GM18907 (cell line): Measurements from ENCODE around the gene DLG2.
A peak's percentile ranks its signal among the peaks of the same experiment; 100 is the strongest.

Source experiments
- ATAC-seq: cut with Tn5 transposase; IDR thresholded peaks from one replicate; pipeline ENCODE4 v1.9.1; 2021; ENCODE audit warnings: mild to moderate bottlenecking, moderate library complexity; ENCODE audit not compliant: unreplicated experiment

The DLG2 gene

DNA sequence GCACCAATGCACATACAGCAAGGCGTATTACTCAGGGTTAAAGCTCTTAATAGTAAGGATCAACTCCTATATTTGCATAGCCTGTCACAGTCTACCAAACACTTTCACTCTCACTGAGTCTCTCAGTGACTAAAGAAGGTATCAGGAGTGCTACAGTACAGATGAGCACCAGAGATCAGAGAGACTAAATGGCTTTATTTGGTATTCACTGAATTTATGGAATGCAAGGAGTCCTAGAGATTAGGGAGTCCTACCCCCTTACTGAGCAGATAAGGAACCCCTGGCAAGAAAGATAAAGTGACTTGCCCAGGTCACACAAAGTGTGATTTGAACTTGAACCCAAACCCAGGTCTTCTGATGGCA is 1944.6 kb downstream of the DLG2 start:
- ATAC-seq: peak; percentile 98

DNA sequence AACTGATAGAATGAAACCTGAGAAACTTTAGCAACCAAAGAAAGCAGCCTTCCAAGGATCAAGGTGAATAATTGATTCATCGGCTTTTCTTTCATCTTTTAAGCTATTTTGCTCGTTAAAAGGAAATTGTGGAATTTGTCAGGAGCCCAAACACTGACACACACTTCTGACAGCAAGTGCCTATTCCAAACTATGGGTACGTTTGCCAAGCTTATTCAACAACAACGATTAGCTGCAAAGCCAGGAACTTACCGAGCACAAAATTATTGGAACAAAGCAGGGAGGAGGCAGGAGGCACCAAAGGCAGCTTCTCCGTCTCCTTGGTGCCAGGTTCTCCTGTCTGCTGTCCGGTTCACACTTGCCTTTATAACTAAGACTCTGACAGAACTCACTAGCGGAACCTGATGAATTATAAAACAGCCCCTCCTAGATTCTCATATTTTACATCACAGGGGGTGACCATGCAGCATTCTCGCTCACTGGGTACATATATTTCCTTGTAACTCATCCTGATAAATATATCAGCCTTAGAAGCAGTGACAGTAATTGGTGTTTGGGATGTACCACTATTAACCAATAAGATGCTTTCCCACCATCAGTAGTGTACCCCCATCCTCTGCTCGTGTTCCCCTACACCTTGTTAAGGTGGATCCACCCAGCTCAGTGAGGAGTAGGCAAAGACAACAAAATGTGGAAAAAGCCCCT is 1945.1 kb downstream of the DLG2 start:
- ATAC-seq: no peak

DNA sequence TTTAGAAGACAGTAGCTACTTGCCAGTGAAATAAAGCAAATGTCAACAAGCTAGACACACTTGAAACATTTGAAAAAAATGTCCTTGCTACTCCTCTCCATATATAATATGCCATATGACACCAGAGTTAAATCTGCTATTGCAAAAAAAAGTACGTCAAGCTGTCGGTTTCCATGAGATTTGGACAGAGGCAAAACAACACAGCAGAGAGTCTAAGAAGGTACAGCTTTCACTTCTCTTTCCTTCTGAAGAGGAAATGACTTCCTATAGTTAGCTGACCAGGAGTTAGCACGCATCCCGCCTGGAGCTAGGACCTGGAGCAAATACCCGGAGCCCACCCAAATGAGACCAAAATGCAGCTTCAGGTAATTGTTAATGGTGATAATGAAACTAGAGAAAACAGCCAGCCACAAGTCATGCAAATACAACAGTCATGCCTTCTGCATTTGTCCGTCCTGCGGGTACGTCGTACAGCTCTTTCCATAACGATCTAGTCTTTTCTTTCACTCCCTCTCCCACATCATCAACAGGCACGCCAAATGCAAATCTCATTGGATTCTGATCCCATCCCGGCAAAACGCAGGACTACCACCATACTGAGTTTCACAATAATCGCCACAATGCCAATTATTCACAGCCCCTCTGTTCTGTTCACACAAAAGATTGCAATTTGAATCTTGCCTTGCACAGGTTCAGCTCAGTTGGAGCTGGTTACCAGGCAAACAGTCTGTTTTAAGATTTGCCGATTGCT is 1945.9 kb downstream of the DLG2 start:
- peak; percentile 63 for ATAC-seq

DNA sequence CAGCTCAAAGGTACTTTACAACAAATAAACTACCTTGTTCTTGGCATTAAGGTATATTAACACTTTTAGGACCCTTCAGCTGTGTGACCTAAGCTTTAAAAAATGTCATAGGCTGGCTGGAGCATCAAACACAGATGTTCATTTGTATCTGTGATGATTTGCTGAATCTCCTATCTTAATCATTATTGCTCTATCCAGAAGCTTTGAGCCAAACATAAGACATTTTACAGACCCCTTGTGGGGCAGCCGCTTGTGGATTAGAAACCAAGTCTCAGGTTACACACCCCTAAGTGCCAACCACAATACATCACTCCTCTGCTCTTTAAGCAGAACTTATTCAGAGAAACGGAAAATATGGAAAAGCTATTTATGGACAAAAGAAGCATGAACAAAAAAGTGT is 1946.8 kb downstream of the DLG2 start:
- ATAC-seq: no peak

DNA sequence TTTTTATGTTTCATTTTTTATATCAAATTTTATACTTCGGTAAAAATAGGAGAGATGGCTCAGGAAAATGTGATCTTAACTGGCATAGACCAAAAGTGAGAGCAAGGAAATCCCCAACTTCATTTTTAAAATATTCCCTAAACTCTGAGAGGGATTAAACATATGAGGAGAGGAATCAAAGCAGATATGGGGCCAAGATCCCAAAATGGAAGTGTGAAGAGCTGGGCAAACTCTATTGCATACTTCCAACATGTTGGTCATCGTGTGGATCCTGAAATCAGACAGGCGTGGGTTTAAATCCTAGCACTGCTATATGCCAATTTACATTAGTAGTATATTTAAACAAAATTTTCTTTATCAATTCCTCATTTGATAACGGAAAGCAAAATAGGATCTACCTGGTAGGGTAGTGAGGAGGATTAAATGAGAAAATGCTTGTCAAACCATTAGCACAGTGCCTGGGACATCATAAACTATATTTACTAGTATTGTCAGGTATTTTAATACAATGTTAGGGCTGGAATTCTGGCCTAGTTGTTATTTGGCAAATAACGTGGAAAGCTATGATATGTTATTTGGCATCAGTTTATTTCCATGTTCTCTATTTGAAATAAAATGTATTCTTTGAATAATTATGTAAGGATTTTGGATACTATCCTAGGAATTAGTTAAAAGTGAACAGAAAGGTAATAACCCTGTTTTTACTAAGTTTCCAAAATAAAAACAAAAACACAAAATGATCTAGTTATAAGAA is 1948.1 kb downstream of the DLG2 start:
- ATAC-seq: no peak

DNA sequence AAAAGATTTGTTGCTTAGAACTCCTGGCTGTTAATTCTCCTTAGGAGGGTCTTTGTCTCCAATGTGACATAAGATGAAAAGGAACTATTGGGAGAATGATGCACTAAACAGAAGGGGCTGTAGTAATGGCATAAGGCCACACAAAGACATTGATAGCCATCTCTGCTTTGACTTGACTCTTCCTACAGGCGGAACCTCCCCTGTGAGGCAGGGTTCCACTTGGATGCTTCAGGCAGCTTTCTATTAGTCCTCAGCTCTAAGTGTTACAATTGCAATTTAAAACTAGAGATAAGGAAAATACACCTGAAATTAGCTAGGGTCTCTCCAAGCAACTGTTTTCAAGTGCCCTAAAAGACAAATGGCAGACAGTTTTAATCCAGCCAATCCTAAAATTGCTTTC is 1949.4 kb downstream of the DLG2 start:
- ATAC-seq: no peak

DNA sequence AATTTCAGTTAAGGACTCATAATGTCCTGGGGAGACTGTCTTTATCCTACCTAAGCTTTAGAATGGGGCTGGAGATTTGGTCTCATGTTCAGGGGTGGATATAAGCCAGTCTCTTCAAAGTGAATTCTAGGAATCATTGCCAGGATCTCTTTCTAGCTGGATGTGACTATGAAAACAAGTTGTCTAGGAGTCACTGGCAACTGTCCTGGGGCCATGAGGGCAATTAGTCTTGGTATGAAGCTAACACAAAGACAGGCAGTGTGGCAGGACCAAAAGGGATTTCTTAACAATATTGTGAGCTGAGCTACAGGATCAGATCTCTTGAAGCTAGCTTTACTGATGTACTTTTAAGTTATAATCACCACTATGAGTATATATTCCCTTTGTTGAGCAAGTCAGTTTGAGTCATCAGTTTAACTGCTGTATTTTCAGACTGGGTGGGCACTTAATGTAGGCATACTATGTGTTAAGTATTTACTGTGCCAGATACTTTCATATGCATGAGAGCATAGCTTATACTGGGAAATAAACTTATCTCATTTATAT is 1951.0 kb downstream of the DLG2 start:
- no peak for ATAC-seq

DNA sequence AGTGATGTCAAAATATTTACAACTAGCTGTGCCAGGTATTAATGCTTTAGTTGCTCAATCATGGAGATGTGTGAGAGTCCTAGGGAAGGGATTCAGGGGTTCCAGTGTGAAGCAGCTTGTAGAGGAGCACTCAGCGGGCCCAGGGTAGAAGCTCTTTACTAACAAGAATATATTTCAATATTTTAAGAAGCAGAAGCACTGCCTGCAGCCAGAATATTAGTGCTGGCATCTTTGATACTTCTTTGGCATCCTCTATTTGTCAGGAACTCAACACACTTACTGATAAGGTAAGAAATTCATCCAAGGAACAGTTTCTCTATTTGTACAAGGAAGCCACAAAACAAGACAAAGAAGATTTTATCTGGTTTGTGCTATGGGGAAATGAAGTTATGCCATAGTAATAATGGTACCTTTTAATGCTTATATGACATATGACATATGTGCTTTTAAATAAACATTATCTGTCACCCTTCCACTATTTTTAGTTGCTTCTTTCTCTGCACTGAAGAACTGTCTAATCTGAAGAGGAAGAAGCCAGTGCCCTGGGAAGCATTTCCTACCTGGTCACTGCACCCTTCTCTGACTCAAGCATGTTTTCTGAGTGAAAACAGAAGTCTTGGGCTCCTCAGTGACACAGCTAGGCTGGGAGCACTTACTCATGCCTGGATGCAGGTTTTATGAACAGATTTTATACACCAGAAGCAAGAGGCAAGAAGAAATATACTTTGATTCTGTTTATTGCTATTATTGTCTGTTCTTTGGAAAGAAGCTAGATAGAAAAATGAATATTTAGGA is 1952.8 kb downstream of the DLG2 start:
- no peak for ATAC-seq

DNA sequence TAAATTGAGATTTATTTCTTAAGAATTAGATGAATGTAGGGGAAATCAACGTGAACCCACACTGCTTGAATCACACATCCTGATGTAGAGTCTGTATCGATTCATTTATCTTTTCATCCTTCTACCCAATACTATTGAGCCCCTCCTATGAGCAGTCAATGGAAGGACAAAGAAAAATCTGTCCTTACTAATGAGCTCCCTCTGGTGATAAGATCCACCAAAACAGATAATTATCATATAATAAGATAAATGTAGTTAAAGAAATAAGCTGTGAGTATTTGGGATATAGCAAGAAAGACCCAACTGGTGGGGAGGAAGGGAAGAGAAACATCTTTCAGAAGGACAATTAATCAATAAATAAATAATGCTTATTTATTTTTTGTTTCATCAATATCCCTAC is 1955.9 kb downstream of the DLG2 start:
- ATAC-seq: no peak

DNA sequence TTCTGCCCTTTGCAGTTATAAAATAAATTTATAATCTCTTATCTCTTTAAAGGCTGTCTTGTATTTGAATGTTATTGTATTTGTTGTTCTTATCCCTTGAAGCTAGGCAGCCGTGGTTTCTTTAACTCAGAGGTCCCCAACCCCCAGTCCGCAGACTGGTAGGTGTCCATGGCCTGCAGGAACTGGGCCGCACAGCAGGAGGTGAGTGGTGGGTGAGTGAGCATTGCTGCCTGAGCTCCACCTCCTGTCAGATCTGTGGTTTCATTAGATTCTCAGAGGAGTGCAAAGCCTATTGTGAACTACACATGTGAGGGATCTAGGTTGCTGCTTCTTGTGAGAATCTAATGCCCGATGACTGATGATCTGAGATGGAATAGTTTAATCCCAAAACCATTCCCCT is 1961.0 kb downstream of the DLG2 start:
- ATAC-seq: no peak

DNA sequence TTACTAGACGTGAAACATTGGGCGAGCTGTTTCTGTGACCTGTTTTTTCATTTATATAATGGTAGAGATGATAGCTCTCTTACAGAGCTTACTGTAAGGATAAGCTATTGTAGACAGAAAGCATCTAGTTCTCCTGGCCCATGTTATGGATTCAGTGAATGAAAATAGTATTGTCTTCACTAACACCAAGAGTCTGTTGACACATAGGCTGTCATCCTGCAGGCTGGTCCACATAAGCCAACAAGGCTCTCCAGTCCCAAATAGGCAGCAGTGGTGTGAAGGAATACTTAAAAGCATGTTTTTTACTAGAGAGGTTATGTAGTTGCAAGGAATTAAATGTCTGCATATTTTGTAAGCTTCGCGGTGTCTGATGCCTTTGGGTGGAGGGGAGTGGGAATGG is 1963.2 kb downstream of the DLG2 start:
- ATAC-seq: no peak

DNA sequence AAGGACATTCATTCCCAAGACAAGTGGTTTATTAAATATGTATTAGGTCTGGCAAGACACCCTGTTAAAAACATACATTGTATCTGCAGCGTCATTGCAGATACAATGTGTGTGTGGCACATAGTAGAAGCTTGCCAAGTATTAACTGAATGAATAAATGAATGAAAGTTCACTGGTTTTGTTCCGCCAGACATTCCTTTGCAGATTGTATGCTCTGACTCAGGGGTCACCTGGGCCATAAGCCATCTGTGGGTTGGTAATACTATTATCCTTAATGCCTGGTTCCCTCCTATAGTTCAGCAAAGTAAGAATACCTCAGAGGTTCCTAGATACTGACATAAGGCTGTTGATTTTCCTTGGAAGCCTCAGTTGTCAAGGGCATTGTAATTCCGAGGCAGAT is 1963.7 kb downstream of the DLG2 start:
- no peak for ATAC-seq

DNA sequence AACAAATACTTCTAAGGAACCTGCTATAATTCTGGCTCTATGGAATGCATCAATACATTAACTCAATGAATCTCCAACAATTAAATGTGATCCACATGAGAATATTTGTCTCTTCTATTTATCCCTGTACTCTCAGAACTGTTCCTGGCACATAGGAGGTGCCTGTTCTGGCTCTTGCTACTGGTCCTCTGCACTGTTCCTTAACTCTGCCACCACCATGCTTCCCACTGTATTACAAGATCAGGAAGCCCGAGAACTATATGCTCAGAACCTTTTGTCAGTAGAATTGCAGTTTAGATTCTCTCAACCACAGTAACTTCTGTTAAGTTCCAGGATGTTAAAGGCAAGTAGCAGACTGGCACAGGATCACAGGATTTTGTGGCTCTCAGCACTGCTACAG is 1964.7 kb downstream of the DLG2 start:
- no peak for ATAC-seq

DNA sequence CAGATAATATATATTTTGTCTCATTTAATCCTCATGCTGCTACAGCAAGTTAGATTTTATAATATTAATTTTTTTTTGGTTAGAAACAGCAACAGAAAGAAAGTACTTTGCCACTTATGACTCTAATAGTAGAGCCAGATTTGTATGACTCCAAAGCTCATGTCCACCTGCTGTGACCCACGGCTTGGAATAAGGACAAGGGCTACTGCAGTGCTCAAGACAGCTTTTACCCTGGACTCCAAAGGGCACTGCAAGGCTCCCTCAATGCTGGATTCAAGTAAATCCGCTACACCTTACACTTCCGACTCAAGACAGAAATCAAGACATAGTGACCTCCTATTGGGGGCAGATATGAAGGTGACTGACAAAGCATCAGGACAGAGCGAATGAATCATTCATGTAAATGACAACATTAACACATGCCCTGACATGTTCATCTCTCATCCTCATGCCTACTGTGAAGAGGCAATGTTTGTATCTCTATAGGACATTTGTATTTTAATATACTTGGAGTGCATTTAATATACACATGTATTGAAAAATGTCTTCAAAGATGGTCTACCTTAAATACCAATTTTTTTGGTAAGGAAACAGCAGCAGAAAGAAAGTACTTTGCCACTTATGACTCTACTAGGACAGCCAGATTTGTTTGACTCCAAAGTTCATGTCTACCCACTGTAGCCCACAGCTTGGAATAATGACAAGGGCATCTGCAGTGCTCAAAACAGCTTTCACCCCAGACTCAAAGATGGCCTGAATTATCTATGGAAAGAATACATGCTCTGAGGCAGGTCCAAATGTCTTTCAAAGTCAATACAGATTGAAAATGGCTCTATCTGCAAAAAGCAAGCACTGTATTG is 1965.4 kb downstream of the DLG2 start:
- no peak for ATAC-seq

DNA sequence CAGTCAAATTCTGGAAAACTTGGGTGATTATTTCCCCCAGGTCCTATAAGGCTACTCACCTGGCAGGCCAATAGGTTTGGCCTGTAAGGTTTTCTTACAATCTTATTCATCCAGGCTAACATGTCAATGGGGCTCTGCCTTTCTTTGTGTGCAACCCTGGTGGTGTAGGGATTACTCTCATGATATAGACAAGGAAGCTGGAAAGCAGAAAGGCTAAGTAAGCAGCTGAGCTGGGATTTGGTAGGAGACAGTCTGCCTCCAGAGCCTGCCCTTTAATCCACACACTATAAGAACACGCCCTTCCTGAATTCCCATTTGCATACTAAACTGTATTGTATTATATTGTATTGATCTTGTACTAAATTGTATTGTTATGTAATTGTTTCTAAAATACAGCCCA is 1967.7 kb downstream of the DLG2 start:
- no peak for ATAC-seq

DNA sequence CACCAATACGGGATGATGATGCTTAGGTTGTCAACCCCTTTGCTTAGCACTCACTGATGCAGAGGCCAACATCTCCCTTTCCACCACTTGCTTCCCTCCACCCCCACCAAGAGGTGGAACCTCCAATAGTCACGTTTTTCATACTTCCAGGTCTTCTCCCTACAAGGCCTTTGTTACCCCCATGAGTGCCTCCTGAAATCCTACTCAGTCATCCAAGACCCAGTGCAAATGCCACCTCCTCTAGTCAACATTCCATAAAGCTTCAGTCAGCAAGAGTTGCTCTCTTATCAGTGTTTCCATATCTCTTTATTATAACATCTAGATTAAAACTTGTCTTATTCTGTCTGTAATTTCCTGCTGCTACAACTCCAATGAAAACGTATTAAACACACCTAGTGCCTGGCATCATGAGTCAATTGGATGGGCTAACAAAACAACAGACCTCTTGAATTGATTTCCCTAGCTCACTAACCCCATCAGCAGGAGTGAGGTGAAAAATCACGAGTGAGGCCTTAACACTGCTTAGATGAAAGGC is 1970.3 kb downstream of the DLG2 start:
- no peak for ATAC-seq

DNA sequence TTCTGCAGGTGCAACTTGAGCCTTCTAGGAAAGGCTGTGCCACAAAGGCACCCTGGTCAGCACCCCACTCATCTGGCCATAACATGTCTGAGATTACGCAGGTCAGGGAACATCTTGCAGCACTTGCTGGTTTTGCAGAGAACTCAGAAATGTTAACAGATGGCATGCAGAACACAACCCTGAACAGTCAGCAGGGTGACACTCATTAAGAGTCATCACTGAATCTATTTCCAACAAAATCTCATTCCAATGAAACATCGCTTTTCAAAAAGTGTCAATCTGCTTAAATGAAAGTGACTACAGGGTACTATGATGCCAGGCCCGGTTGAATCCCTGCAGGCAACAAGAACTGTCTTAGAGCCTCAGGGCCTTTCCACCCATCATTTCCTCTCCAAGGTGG is 1971.2 kb downstream of the DLG2 start:
- ATAC-seq: no peak

DNA sequence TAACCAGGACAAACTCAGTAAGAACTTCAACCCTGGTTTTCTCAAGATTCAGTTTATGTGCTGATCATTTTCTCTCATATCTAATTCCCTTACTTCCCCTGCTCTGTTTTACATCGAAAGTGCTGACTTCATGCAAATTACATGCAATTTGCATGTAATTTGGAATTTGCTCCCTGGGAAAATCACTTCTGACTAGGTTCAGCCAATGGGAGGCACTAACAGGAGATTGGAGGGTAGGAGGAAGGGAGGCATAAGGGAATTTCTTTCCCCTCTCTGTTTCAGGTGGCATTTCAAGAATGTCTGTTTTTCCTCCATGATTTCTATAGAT is 1977.7 kb downstream of the DLG2 start:
- no peak for ATAC-seq

DNA sequence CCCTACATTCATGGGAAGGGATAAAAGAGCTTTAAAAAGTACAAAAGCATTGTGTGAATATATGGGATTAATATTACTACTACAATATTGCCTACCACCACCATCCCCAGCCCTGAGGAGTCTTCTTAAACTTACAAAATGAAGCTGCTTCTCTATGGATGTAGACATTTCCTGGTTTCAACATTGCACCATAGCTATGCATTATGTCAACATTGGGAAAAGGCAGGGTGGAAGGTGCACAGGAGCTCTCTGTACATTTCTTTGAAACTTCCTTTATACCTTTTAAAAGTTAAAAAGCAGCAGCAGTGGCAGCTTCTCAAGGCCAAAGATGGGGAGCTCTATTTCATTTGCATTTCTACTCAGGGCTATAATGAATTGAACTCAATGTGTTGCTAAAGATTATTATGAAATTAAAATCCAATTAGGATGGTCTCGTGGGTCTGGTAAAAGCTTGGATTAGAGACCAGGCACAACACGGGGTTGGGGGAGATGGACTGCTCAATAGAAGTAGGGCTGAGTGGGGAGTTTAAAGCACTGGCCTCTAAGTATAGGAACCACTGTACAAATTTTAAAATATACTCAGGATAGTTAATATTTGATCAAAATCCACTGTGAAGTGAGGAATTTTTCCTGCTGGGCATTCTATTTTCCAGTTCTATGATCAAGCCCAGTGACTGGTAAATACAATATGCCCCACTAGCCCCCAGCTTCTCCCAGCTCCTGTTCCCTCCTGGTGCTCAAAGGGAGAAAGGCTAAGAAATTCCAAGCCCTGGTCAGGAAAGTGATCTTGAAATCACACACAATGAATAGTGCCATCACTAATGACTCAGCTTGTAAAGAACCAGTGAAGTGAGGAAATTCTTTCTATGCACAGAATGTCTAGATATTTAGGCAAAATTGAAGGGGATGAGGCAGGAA is 1978.3 kb downstream of the DLG2 start:
- ATAC-seq: no peak
